ENCODE data around the gene IL24.
"Not testable (repeated sequence)": the region's sequence is repeated elsewhere in the genome, so short reads cannot be mapped to it uniquely, and the experiment has no call there.

DNA sequence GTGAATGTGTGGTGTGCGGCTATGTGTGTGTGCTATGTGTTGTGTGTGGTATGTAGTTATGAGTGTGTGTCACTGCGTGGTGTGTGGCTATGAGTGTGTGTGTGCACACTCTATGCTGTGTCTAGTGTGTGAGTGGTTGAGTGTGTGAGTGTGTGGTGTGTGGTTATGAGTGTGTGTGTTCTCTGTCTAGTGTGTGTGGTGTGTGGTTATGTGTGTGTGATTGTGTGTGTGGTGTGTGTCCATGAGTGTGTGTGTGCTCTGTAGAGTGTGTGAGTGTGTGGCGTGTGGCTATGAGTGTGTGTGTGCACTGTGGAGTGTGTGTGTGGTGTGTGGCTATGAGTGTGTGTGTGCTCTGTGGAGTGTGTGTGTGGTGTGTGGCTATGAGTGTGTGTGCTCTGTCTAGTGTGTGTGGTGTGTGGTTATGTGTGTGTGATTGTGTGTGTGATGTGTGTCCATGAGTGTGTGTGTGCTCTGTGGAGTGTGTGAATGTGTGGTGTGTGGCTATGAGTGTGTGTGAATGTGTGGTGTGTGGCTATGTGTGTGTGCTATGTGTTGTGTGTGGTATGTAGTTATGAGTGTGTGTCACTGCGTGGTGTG lies 26.8 kb downstream of the IL24 start:
- TF ChIP-seq, protein P1, sequence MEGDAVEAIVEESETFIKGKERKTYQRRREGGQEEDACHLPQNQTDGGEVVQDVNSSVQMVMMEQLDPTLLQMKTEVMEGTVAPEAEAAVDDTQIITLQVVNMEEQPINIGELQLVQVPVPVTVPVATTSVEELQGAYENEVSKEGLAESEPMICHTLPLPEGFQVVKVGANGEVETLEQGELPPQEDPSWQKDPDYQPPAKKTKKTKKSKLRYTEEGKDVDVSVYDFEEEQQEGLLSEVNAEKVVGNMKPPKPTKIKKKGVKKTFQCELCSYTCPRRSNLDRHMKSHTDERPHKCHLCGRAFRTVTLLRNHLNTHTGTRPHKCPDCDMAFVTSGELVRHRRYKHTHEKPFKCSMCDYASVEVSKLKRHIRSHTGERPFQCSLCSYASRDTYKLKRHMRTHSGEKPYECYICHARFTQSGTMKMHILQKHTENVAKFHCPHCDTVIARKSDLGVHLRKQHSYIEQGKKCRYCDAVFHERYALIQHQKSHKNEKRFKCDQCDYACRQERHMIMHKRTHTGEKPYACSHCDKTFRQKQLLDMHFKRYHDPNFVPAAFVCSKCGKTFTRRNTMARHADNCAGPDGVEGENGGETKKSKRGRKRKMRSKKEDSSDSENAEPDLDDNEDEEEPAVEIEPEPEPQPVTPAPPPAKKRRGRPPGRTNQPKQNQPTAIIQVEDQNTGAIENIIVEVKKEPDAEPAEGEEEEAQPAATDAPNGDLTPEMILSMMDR (IDR thresholded peaks at IDR 0.05): not testable (repeated sequence)
- TF ChIP-seq POLR2A (IDR thresholded peaks at IDR 0.05): not testable (repeated sequence)

Measured in uterus (tissue), 2 donors.